ENCODE results near the gene MAPK4.

GRCh38 chr18:50527636-50528307 lies 32.1 kb upstream of the MAPK4 start:
- TF ChIP-seq CTCF (IDR thresholded peaks at IDR 0.05) (no peak), POLR2AphosphoS5 (IDR thresholded peaks at IDR 0.05) (no peak)

All from prostate gland (tissue), 2 donors.